HepG2 (cell line): ENCODE measurements around the gene GABRP. TPM values are rescaled to one million over a fixed set of nuclear protein-coding genes. Genes with fewer than 3 reads are reported as not detected.
A peak's percentile ranks its signal among the peaks of the same experiment; 100 is the strongest.

Experiments used
- ATAC-seq: fragments of 200-7000 bp; cut with Tn5 transposase; 3 replicates; pipeline ENCODE4 v1.9.1; 2020; ENCODE audit warnings: mild to moderate bottlenecking, moderate library complexity
- BruUV-seq: library from RNA; stranded (reverse); fragments of 400-500 nt; replicated peaks from 2 replicates; lab custom pipeline; 2021; lab: Mats Ljungman, UMichigan
- CTCF ChIA-PET: fragments of 300-600 bp; formaldehyde crosslinking; extraction: SDS; loops from one replicate; lab custom pipeline; 2021; ENCODE audit warnings: low total read pairs, inconsistent platforms, low intra/inter-chr PET ratio; lab: Yijun Ruan, JAX
- POLR2A ChIA-PET: fragments of 350-600 bp; sonication (Branson Sonifier 250); formaldehyde crosslinking; loops from one replicate; lab custom pipeline; 2020; ENCODE audit warnings: antibody characterized with exemption, inconsistent platforms; lab: Yijun Ruan, JAX
- DNase-seq: peaks from one replicate; pipeline ENCODE4 v3.0.0-alpha.2; 2015; ENCODE audit warnings: low spot score
- FAIRE-seq: peaks from 3 replicates; lab custom pipeline; 2011; peaks lifted over from hg19 to GRCh38; lab: Jason Lieb, UNC
- H2AFZ ChIP-seq: one replicate; pipeline ENCODE4 v1.6.1; 2011; ENCODE audit warnings: low read length, inconsistent platforms
- H3K27ac ChIP-seq: fragments of 300-600 bp; 3 replicates; pipeline ENCODE4 v1.8.0; 2011; ENCODE audit warnings: mixed run types, mild to moderate bottlenecking, mixed read lengths, low read length, inconsistent platforms; ENCODE audit not compliant: insufficient read depth; ENCODE audit errors: extremely low read length
- H3K27me3 ChIP-seq, 2 experiments: fragments of 200-600 bp in 1 of 2; 2 replicates in 1 of 2; 3 replicates in 1 of 2; pipeline versions ENCODE4 v1.6.0 to v1.8.0; 2011; ENCODE audit warnings: low read length in 2 of 2, mild to moderate bottlenecking in 2 of 2, moderate library complexity in 2 of 2, inconsistent platforms in 1 of 2; ENCODE audit not compliant: insufficient read depth in 2 of 2, control insufficient read depth in 1 of 2
- H3K36me3 ChIP-seq, 2 experiments: fragments of 200-600 bp in 1 of 2; replicated peaks in 1 of 2; 2 replicates in 1 of 2; 3 replicates in 1 of 2; pipeline versions ENCODE4 v1.5.1 to v1.8.0; 2011; ENCODE audit warnings: low read length in 2 of 2, inconsistent platforms in 1 of 2; ENCODE audit not compliant: insufficient read depth in 2 of 2, control insufficient read depth in 1 of 2
- H3K4me1 ChIP-seq: 2 replicates; pipeline ENCODE4 v1.5.1; 2012; ENCODE audit warnings: low read length, inconsistent platforms; ENCODE audit not compliant: insufficient read depth
- H3K4me2 ChIP-seq: 2 replicates; pipeline ENCODE4 v1.6.0; 2011; ENCODE audit warnings: low read depth, low read length, inconsistent platforms
- H3K4me3 ChIP-seq, 3 experiments: fragments of 200-600 bp in 1 of 3; sonication (generic), shearing (Covaris generic) in 1 of 3; replicated peaks in 1 of 3; 2 replicates each; pipeline ENCODE4 v1.5.1; 2011 to 2016; ENCODE audit warnings: low read length in 3 of 3, inconsistent platforms in 2 of 3, low read depth in 2 of 3, mild to moderate bottlenecking in 2 of 3, control low read depth in 1 of 3, mixed read lengths in 1 of 3; ENCODE audit not compliant: insufficient read depth in 1 of 3
- H3K79me2 ChIP-seq: one replicate; pipeline ENCODE4 v1.6.1; 2011; ENCODE audit warnings: low read length, inconsistent platforms; ENCODE audit not compliant: insufficient read depth
- H3K9ac ChIP-seq: 2 replicates; pipeline ENCODE4 v1.6.0; 2011; ENCODE audit warnings: mild to moderate bottlenecking, low read depth, low read length, inconsistent platforms; ENCODE audit not compliant: insufficient read depth
- H3K9me3 ChIP-seq: 2 replicates; pipeline ENCODE4 v1.5.1; 2012; ENCODE audit warnings: mild to moderate bottlenecking, low read length
- H4K20me1 ChIP-seq: 2 replicates; pipeline ENCODE4 v1.6.0; 2011; ENCODE audit warnings: inconsistent platforms, mild to moderate bottlenecking, low read length, moderate library complexity; ENCODE audit not compliant: insufficient read depth
- ELK4 ChIP-seq: sonication (generic); formaldehyde crosslinking; IDR thresholded peaks from 2 replicates; pipeline ENCODE4 v1.9.0; 2021; ENCODE audit warnings: missing genetic modification reagents, borderline replicate concordance
- KLF6 ChIP-seq: IDR thresholded peaks from 2 replicates; pipeline ENCODE4 v1.8.0; 2016; ENCODE audit warnings: missing biosample characterization, missing genetic modification reagents
- STAG1 ChIP-seq: sonication (generic); formaldehyde crosslinking; IDR thresholded peaks from 2 replicates; pipeline ENCODE4 v1.4.0; 2020; ENCODE audit warnings: missing genetic modification reagents
- ZEB1 ChIP-seq: IDR thresholded peaks from 2 replicates; pipeline ENCODE4 v1.6.1; 2012; ENCODE audit warnings: mild to moderate bottlenecking, low read depth, inconsistent platforms; ENCODE audit not compliant: insufficient replicate concordance
- ZFP91 ChIP-seq: sonication (generic); formaldehyde crosslinking; IDR thresholded peaks from 2 replicates; pipeline ENCODE4 v1.9.0; 2022; ENCODE audit warnings: missing genetic modification reagents, mild to moderate bottlenecking, borderline replicate concordance
- ZNF687 ChIP-seq: sonication (generic); formaldehyde crosslinking; IDR thresholded peaks from 2 replicates; pipeline ENCODE4 v1.5.1; 2020; ENCODE audit warnings: mild to moderate bottlenecking, missing genetic modification reagents, moderate library complexity
- WGBS: methylation state at CpG from one replicate; pipeline ENCODE4 v1.1.6; 2017; ENCODE audit warnings: low lambda C conversion rate; 5-methylcytosine and 5-hydroxymethylcytosine counted together
- in situ Hi-C: cut with HindIII; loops from 2 replicates; pipeline ENCODE4 v1.10.0; 2017; ENCODE audit warnings: low pct_unique_long_range_greater_than_20kb; ENCODE audit not compliant: extremely low pct_ligation_motif_present
- intact Hi-C: fragments of 100-400 bp; cut with micrococcal nuclease; formaldehyde crosslinking; loops from one replicate; pipeline ENCODE4 v1.10.0; 2022; ENCODE audit not compliant: unreplicated experiment
- polyA plus RNA-seq, 8 experiments: library from polyadenylated mRNA; depleted of rRNA in 3 of 8; stranded (reverse) in 7 of 8; unstranded in 1 of 8; fragments of >200 nt; fragmentation: Illumina TruSeq in 4 of 8; extraction: Trizol in 4 of 8; gene quantifications; 2 replicates each; pipeline versions ENCODE4 v1.2.1 to v1.2.3, GENCODE V29; 2011 to 2016; ENCODE audit warnings: low read depth in 4 of 8, missing spikeins in 1 of 8, mixed read lengths in 1 of 8; ENCODE audit not compliant: insufficient read depth in 1 of 8
- total RNA-seq, 5 experiments: library from RNA; depleted of rRNA; stranded (reverse); fragments of >200 nt; fragmentation: Illumina TruSeq; extraction: Trizol; gene quantifications; 2 replicates each; pipeline ENCODE4 v1.2.3, GENCODE V29; 2016; ENCODE audit warnings: low read depth in 1 of 5
- TF ChIP-seq, protein P1 (sequence below): sonication (generic); formaldehyde crosslinking; IDR thresholded peaks from 2 replicates; pipeline ENCODE4 v1.5.0; 2020; ENCODE audit warnings: mild to moderate bottlenecking, missing genetic modification reagents, moderate library complexity

The GABRP gene
- total and polyA plus RNA-seq, 2 of the 13 experiments (the other 11 are each of a cell fraction or from before 2014, with no cell fraction given), result not detected

DNA sequence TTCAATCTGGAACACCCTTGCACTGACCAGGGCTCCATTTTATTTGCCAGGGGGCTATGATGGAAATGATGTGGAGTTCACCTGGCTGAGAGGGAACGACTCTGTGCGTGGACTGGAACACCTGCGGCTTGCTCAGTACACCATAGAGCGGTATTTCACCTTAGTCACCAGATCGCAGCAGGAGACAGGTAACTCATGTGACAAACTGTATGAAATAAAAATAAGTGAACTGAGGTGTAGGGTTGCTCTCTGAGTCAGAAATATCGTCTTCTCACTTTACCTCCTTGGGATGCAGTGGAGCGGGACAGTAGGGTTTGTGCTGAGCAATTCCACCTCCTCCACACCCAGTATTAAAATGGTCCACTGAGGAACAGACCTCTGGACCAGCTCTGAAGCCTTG, 22.1 kb downstream of the GABRP start (continued):
- no peak for TF ChIP-seq ZEB1
- TF ChIP-seq ZFP91 (CRISPR knock-in tag), result no peak
- TF ChIP-seq ELK4 (CRISPR knock-in tag), result no peak
- no peak for TF ChIP-seq ZNF687 (CRISPR knock-in tag)

DNA sequence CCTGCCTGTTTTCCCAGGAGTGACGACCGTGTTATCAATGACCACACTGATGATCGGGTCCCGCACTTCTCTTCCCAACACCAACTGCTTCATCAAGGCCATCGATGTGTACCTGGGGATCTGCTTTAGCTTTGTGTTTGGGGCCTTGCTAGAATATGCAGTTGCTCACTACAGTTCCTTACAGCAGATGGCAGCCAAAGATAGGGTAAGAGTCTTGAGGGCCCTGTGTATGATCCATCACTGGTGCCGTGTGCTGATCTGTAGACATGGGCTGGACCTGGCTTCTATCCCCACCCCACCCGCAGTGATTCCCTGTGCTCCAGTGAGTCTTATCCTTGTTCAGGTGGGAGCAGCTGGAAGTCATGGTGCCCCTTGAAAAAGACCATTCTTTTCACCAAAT, 26.0 kb downstream of the GABRP start:
- no peak for DNase-seq
- in situ Hi-C loops, result no loop called here
- no peaks in the 10 kb centered on the region for H3K27me3 ChIP-seq
- no peaks in the 10 kb centered on the region for H3K4me1 ChIP-seq
- TF ChIP-seq KLF6 (CRISPR knock-in tag) (no peak), STAG1 (CRISPR knock-in tag) (peak; percentile 57)
- TF ChIP-seq, protein P1, sequence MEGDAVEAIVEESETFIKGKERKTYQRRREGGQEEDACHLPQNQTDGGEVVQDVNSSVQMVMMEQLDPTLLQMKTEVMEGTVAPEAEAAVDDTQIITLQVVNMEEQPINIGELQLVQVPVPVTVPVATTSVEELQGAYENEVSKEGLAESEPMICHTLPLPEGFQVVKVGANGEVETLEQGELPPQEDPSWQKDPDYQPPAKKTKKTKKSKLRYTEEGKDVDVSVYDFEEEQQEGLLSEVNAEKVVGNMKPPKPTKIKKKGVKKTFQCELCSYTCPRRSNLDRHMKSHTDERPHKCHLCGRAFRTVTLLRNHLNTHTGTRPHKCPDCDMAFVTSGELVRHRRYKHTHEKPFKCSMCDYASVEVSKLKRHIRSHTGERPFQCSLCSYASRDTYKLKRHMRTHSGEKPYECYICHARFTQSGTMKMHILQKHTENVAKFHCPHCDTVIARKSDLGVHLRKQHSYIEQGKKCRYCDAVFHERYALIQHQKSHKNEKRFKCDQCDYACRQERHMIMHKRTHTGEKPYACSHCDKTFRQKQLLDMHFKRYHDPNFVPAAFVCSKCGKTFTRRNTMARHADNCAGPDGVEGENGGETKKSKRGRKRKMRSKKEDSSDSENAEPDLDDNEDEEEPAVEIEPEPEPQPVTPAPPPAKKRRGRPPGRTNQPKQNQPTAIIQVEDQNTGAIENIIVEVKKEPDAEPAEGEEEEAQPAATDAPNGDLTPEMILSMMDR (CRISPR knock-in tag), result peak; percentile 50
- H3K4me2 ChIP-seq, result no peak overlapping the region
- H3K9ac ChIP-seq, result no peak overlapping the region
- H3K79me2 ChIP-seq, result no peaks in the 10 kb centered on the region
- H3K27ac ChIP-seq, result no peak overlapping the region
- H4K20me1 ChIP-seq, result no peaks in the 10 kb centered on the region
- BruUV-seq, result no TSS peak
- H2AFZ ChIP-seq, result no peak overlapping the region
- H3K9me3 ChIP-seq, result no peaks in the 10 kb centered on the region
- H3K4me3 ChIP-seq, result no peak overlapping the region
- intact Hi-C loops, result no loop called here
- peak; percentile 65 for ATAC-seq
- ChIA-PET CTCF (no interaction called here), POLR2A (no interaction called here)
- no peaks in the 10 kb centered on the region for H3K36me3 ChIP-seq
- 4% methylated on average over 6 of the region's 7 CpGs for whole genome bisulfite sequencing
- FAIRE-seq, result no peak
